ENCODE data around the gene ANKS1B. TPM values are rescaled to one million over a fixed set of nuclear protein-coding genes. Genes with fewer than 3 reads are reported as not detected.
"Not testable (repeated sequence)": the region's sequence is repeated elsewhere in the genome, so short reads cannot be mapped to it uniquely, and the experiment has no call there.

ANKS1B gene
- total RNA-seq, 4 donors from 2014 or later: 34.5 to 81.9 (median 71.1) TPM

- Histone ChIP-seq H3K27ac (no peak overlapping the region), H3K9me3 (no peaks in the 10 kb centered on the region), H3K27me3 (no peaks in the 10 kb centered on the region), H3K36me3 (no peaks in the 10 kb centered on the region), H3K4me3 (replicated peaks in 1 of 3) (no peak overlapping the region), H3K4me1 (no peaks in the 10 kb centered on the region)
- 67 to 86% methylated on average over 1 of the region's 1 CpG for WGBS, 2 donors
- DNase-seq: no peak
- intact Hi-C loops (cut with DNase I): no loop called here
- TF ChIP-seq CTCF (IDR thresholded peaks at IDR 0.05): no peak
Observed at GRCh38 chr12:99649551-99649950, 335.2 kb downstream of the ANKS1B start.

GRCh38 chr12:99648183-99648582, 336.6 kb downstream of the ANKS1B start:
- no peaks in the 10 kb centered on the region for H3K9me3 ChIP-seq
- no peak overlapping the region for H3K4me3 ChIP-seq (replicated peaks in 1 of 3)
- no peaks in the 10 kb centered on the region for H3K27me3 ChIP-seq
- DNase-seq: no peak
- intact Hi-C loops (cut with DNase I): no loop called here
- no peaks in the 10 kb centered on the region for H3K4me1 ChIP-seq
- 93 to 94% methylated on average over 13 to 14 of the region's 14 CpGs for WGBS, 2 donors
- TF ChIP-seq CTCF (IDR thresholded peaks at IDR 0.05): no peak
- TF ChIP-seq POLR2A (IDR thresholded peaks at IDR 0.05): no peak
- no peak overlapping the region for H3K27ac ChIP-seq
- H3K36me3 ChIP-seq: no peaks in the 10 kb centered on the region

DNA sequence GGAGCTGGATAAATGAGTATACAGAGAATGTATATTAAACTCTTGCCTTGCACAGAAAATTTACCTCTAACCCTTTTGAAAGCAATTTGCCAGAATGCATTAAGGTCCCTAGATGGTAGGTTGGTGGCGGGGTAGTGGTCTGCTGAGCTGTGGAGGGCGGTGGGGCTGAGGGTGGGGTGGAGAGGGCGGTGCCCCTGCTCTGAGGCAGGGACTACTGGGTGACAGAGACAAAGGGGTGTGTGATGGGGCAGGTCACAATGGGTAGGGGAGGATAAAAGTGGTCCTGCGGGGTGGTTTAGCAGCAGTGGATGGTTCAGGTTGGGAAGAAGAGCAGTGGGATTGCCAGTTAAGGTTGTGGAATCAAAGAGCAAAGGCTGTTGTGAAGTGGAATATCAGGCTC, 337.3 kb downstream of the ANKS1B start, which contains the start of gene GARIN6:
Gene GARIN6, plus strand, starts transcription at position 301 of the 400 bp plus-strand sequence. CDS start 422 bp downstream, outside the sequence.
- DNase-seq: no peak
- no peak for TF ChIP-seq POLR2A (IDR thresholded peaks at IDR 0.05)
- no peak for TF ChIP-seq CTCF (IDR thresholded peaks at IDR 0.05)
- H3K36me3 ChIP-seq: no peaks in the 10 kb centered on the region
- WGBS, 2 donors: 88 to 92% methylated on average over 4 of the region's 4 CpGs
- no peaks in the 10 kb centered on the region for H3K4me1 ChIP-seq
- H3K27ac ChIP-seq: no peak within 1 kb of the TSS
- H3K27me3 ChIP-seq: no peaks in the 10 kb centered on the region
- no peak within 1 kb of the TSS for H3K4me3 ChIP-seq (replicated peaks in 1 of 3)
- H3K9me3 ChIP-seq: no peaks in the 10 kb centered on the region
- intact Hi-C loops (cut with DNase I): no loop called here

- DNase-seq: no peak
- Histone ChIP-seq H3K4me1 (no peaks in the 10 kb centered on the region), H3K27ac (no peak overlapping the region), H3K36me3 (no peaks in the 10 kb centered on the region), H3K9me3 (no peaks in the 10 kb centered on the region), H3K27me3 (no peaks in the 10 kb centered on the region), H3K4me3 (replicated peaks in 1 of 3) (no peak overlapping the region)
- TF ChIP-seq CTCF (IDR thresholded peaks at IDR 0.05) (no peak), POLR2A (IDR thresholded peaks at IDR 0.05) (no peak)
- 86% methylated on average over 2 of the region's 2 CpGs for WGBS, 2 donors
- intact Hi-C loops (cut with DNase I): no loop called here
Observed at GRCh38 chr12:99644629-99645028, 340.1 kb downstream of the ANKS1B start.

DNA sequence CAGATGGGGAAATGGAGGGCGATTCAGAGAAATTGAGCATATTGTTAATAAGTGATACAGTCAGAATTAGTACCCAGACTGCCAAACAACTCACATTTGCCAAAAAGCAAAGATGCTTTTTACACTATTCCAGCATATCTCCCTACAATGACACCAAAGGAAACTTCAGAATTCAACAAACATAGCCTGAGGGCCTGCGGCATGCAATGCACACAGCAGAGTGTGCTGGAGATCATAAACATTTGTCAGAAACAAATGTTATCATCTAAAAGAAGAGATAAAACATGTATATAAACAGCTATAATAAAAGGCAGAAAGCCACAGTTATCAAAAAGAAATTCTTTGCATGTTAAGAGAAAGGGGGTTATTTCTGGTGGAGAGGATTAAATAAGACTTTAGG, 357.3 kb downstream of the ANKS1B start:
- intact Hi-C loops (cut with DNase I): no loop called here
- TF ChIP-seq POLR2A (IDR thresholded peaks at IDR 0.05): no peak
- no peak for TF ChIP-seq CTCF (IDR thresholded peaks at IDR 0.05)
- H3K4me1 ChIP-seq: no peaks in the 10 kb centered on the region
- WGBS, 2 donors: 83 to 86% methylated on average over 2 of the region's 2 CpGs
- no peaks in the 10 kb centered on the region for H3K9me3 ChIP-seq
- no peak overlapping the region for H3K4me3 ChIP-seq (replicated peaks in 1 of 3)
- no peaks in the 10 kb centered on the region for H3K36me3 ChIP-seq
- no peaks in the 10 kb centered on the region for H3K27me3 ChIP-seq
- no peak overlapping the region for H3K27ac ChIP-seq
- DNase-seq: no peak

- intact Hi-C loops (cut with DNase I); H3K36me3 ChIP-seq; H3K4me3 ChIP-seq (replicated peaks in 1 of 3); H3K4me1 ChIP-seq; DNase-seq; H3K9me3 ChIP-seq; H3K27ac ChIP-seq; H3K27me3 ChIP-seq: not testable (repeated sequence)
- WGBS, 2 donors: 85 to 98% methylated on average over 2 of the region's 2 CpGs
Observed at GRCh38 chr12:99624591-99624990, 360.1 kb downstream of the ANKS1B start.

Data from thyroid gland (tissue), 4 donors.